KMS-11 (cell line): ENCODE data around the gene PC.

Experiments
- H2AFZ ChIP-seq: fragments of 200-600 bp; sonication (generic); 2 replicates; pipeline ENCODE4 v1.6.1; 2016; ENCODE audit warnings: antibody characterized with exemption, mixed run types, low read depth
- H3K27ac ChIP-seq: fragments of 200-600 bp; sonication (generic); 2 replicates; pipeline ENCODE4 v1.6.1; 2016; ENCODE audit warnings: mild to moderate bottlenecking, mixed run types
- H3K27me3 ChIP-seq: fragments of 200-600 bp; sonication (generic); 2 replicates; pipeline ENCODE4 v1.6.1; 2017; ENCODE audit warnings: mild to moderate bottlenecking, low read depth, mixed run types, moderate library complexity; ENCODE audit not compliant: insufficient read depth
- H3K36me3 ChIP-seq: fragments of 200-600 bp; sonication (generic); 2 replicates; pipeline ENCODE4 v1.6.1; 2017; ENCODE audit warnings: mild to moderate bottlenecking, mixed run types; ENCODE audit not compliant: insufficient read depth
- H3K4me1 ChIP-seq: fragments of 200-600 bp; sonication (generic); 2 replicates; pipeline ENCODE4 v1.6.1; 2016; ENCODE audit warnings: mild to moderate bottlenecking, low read depth, mixed run types; ENCODE audit not compliant: poor library complexity, severe bottlenecking
- H3K4me2 ChIP-seq: fragments of 200-600 bp; sonication (generic); 2 replicates; pipeline ENCODE4 v1.7.0; 2016; ENCODE audit warnings: mild to moderate bottlenecking, mixed run types
- H3K4me3 ChIP-seq: fragments of 200-600 bp; sonication (generic); IDR thresholded peaks from 2 replicates; pipeline ENCODE4 v1.6.1; 2017; ENCODE audit warnings: low read depth, low read length, mixed read lengths; ENCODE audit not compliant: insufficient read depth
- H3K79me2 ChIP-seq: fragments of 200-600 bp; sonication (generic); 2 replicates; pipeline ENCODE4 v1.6.1; 2016; ENCODE audit warnings: low read depth, mixed run types; ENCODE audit not compliant: insufficient read depth
- H3K9ac ChIP-seq: fragments of 200-600 bp; sonication (generic); 2 replicates; pipeline ENCODE4 v1.6.1; 2016; ENCODE audit warnings: mild to moderate bottlenecking, mixed run types
- H4K20me1 ChIP-seq: fragments of 200-600 bp; sonication (generic); 2 replicates; pipeline ENCODE4 v1.6.1; 2016; ENCODE audit warnings: mild to moderate bottlenecking, mixed run types; ENCODE audit not compliant: insufficient read depth
- TF ChIP-seq, protein P1 (sequence below): fragments of 200-600 bp; sonication (generic); conservative IDR thresholded peaks from 2 replicates; pipeline ENCODE4 v1.6.1; 2017; ENCODE audit warnings: low read depth, mild to moderate bottlenecking, antibody characterized with exemption, low read length, moderate library complexity, mixed read lengths

The PC gene

GRCh38 chr11:66870131-66870530 is 88.1 kb downstream of the PC start:
- Histone ChIP-seq H3K79me2 (no peaks in the 10 kb centered on the region), H3K27ac (no peak overlapping the region), H3K4me1 (peaks cover 42% of the 10 kb centered on the region), H3K4me2 (no peak overlapping the region), H4K20me1 (no peaks in the 10 kb centered on the region), H3K27me3 (no peaks in the 10 kb centered on the region), H3K36me3 (no peaks in the 10 kb centered on the region), H2AFZ (no peak overlapping the region), H3K9ac (no peak overlapping the region), H3K4me3 (no peak overlapping the region)
- TF ChIP-seq, protein P1, sequence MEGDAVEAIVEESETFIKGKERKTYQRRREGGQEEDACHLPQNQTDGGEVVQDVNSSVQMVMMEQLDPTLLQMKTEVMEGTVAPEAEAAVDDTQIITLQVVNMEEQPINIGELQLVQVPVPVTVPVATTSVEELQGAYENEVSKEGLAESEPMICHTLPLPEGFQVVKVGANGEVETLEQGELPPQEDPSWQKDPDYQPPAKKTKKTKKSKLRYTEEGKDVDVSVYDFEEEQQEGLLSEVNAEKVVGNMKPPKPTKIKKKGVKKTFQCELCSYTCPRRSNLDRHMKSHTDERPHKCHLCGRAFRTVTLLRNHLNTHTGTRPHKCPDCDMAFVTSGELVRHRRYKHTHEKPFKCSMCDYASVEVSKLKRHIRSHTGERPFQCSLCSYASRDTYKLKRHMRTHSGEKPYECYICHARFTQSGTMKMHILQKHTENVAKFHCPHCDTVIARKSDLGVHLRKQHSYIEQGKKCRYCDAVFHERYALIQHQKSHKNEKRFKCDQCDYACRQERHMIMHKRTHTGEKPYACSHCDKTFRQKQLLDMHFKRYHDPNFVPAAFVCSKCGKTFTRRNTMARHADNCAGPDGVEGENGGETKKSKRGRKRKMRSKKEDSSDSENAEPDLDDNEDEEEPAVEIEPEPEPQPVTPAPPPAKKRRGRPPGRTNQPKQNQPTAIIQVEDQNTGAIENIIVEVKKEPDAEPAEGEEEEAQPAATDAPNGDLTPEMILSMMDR = no peak

DNA sequence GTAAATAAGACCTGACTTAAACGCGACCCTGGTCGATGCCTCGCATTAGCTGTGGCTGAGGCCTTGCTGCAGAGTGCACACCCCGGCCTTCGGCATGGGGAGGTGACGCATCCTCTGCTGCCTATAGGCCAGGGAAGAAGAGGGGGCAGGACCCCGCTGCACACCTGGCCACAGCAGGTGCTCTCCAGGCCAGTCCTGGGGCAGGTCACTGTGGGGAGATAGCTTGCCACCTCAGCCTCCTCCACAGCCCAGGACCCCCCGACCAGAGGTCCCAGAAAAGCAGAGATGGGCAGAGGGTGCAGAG is 88.7 kb downstream of the PC start:
- H3K36me3 ChIP-seq = no peaks in the 10 kb centered on the region
- H3K79me2 ChIP-seq = no peaks in the 10 kb centered on the region
- no peaks in the 10 kb centered on the region for H4K20me1 ChIP-seq
- peak overlapping the region; percentile 54; the same call in 1 of the 2 replicates for H3K27ac ChIP-seq
- no peaks in the 10 kb centered on the region for H3K27me3 ChIP-seq
- peak overlapping the region; percentile 58 for H2AFZ ChIP-seq
- peak overlapping the region; percentile 46; the same call in 1 of the 2 replicates for H3K9ac ChIP-seq
- TF ChIP-seq, protein P1 = no peak
- H3K4me1 ChIP-seq = peaks cover 42% of the 10 kb centered on the region
- H3K4me3 ChIP-seq = no peak overlapping the region
- H3K4me2 ChIP-seq = peak overlapping the region; percentile 52

DNA sequence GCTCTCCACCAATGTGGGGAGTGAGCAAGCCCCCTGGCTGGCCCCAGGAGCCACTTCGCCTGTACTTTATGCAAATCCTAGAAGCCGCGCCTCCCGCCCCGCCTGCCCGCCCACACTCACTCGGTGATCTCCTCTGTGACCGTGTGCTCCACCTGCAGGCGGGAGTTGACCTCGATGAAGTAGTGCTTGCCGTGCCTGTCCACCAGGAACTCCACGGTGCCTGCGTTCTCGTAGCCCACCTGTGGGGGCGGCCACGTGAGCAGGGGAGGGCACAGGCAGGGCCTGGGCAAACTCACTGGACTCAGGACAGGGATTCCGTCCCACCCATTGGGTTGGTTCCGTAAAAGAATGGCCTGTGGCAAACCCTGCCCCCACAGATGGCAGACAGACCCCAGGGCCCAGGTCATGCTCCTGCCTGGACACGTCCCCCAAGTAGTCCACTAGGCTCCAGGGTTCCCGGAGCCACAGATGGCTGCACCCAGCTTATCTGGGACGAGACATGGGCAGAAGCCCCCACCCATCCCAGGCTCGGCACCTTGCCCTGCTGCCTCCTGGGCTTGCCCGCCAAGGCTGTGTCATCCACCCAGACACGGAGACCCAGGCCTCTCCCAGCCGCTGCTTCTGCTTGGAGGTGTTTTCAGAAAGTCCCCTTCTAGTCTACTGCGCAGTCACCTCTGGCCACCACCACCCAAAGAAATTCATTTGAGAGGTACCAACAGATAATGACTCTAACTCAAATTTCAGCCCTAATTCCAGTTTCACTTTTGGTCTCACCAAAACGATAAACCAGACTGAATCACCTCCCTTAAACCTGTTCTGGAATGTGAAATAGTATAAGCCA is 89.2 kb downstream of the PC start:
- Histone ChIP-seq H3K4me1 (peaks cover 42% of the 10 kb centered on the region), H3K4me3 (no peak overlapping the region), H3K27ac (peak overlapping the region; percentile 54; the same call in 1 of the 2 replicates), H4K20me1 (no peaks in the 10 kb centered on the region), H3K9ac (peak overlapping the region; percentile 46; the same call in 1 of the 2 replicates), H3K79me2 (no peaks in the 10 kb centered on the region), H3K4me2 (peak overlapping the region; percentile 52), H2AFZ (peak overlapping the region; percentile 58), H3K27me3 (no peaks in the 10 kb centered on the region), H3K36me3 (no peaks in the 10 kb centered on the region)
- TF ChIP-seq, protein P1 = peak; percentile 68

DNA sequence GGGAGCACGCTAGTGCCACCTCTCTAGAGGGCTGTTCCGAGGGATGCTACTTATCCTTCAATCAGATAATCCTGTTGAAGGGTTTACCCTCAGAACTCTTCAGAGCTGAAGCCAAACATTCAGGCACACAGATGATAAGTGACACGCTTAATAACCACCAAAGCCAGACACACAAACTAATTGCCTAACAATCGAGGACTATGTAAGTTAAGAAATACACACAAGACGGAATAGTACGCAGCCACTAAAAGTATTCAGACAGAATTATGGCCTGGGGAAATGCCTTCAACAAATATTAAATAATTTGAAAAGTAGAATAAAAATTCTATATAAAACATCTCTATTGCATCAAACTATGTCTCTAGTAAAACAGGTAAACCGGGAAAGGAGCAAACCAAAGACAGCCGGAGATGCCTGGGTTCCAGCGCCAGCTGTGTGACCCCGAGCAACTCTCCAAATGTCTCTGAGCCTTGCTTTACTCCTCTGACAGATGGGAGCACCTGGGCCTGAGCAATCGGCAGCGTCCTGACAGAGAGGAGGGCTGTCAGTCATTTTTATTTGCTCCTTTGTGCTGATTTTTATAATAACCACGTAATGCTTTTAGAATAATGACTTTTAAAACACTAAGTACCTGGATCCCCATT is 90.0 kb downstream of the PC start:
- Histone ChIP-seq H3K27me3 (no peaks in the 10 kb centered on the region), H3K4me3 (no peak overlapping the region), H2AFZ (peak overlapping the region; percentile 58; the same call in 1 of the 2 replicates), H3K4me2 (peak overlapping the region; percentile 52), H3K79me2 (no peaks in the 10 kb centered on the region), H3K27ac (peak overlapping the region; percentile 54; the same call in 1 of the 2 replicates), H4K20me1 (no peaks in the 10 kb centered on the region), H3K36me3 (no peaks in the 10 kb centered on the region), H3K9ac (no peak overlapping the region; the same call in 1 of the 2 replicates), H3K4me1 (peaks cover 42% of the 10 kb centered on the region)
- TF ChIP-seq, protein P1 = no peak
